Endothelial cell of umbilical vein (primary cell): ENCODE results near the gene CTIF. TPM values are rescaled to one million over a fixed set of nuclear protein-coding genes. Genes with fewer than 3 reads are reported as not detected.

Source experiments
- BruUV-seq: library from RNA; stranded (reverse); fragments of 400-500 nt; replicated peaks from 2 replicates; lab custom pipeline; 2021; lab: Mats Ljungman, UMichigan
- CTCF ChIA-PET: fragments of 300-600, 350-600 bp; sonication (Branson Sonifier 250); formaldehyde crosslinking; loops from one replicate; lab custom pipeline; 2021; ENCODE audit warnings: antibody characterized with exemption, inconsistent platforms; lab: Charles Lee
- POLR2A ChIA-PET: fragments of 300-600, 350-600 bp; sonication (Branson Sonifier 250); formaldehyde crosslinking; loops from one replicate; lab custom pipeline; 2021; ENCODE audit warnings: antibody characterized with exemption, inconsistent platforms; lab: Charles Lee
- DNase-seq: peaks from one replicate; pipeline ENCODE4 v3.0.0-alpha.2; 2011; ENCODE audit warnings: low read depth, low spot score
- FAIRE-seq: peaks from 2 replicates; lab custom pipeline; 2011; peaks lifted over from hg19 to GRCh38; lab: Jason Lieb, UNC
- H2AFZ ChIP-seq: 2 replicates; pipeline ENCODE4 v1.6.0; 2012; ENCODE audit warnings: low read depth, low read length, control low read depth, inconsistent platforms
- H3K27ac ChIP-seq: 2 replicates; pipeline ENCODE4 v1.5.1; 2011; ENCODE audit warnings: low read depth, mild to moderate bottlenecking, control low read depth, low read length, moderate library complexity; ENCODE audit not compliant: insufficient read depth
- H3K27me3 ChIP-seq, 2 experiments: 2 replicates each; pipeline versions ENCODE4 v1.6.0 to v1.6.1; 2011; ENCODE audit warnings: low read length in 2 of 2, mixed read lengths in 1 of 2; ENCODE audit not compliant: control insufficient read depth in 2 of 2, insufficient read depth in 2 of 2
- H3K36me3 ChIP-seq, 2 experiments: 2 replicates in 1 of 2; 3 replicates in 1 of 2; pipeline ENCODE4 v1.5.1; 2011; ENCODE audit warnings: low read length in 2 of 2, mild to moderate bottlenecking in 1 of 2, moderate library complexity in 1 of 2; ENCODE audit not compliant: control insufficient read depth in 2 of 2, insufficient read depth in 2 of 2; ENCODE audit errors: extremely low read depth in 1 of 2
- H3K4me1 ChIP-seq: 3 replicates; pipeline ENCODE4 v1.5.1; 2011; ENCODE audit warnings: mild to moderate bottlenecking, low read length; ENCODE audit not compliant: control insufficient read depth, insufficient read depth; ENCODE audit errors: extremely low read depth
- H3K4me2 ChIP-seq: 2 replicates; pipeline ENCODE4 v1.6.1; 2011; ENCODE audit warnings: low read length, control low read depth, mixed read lengths; ENCODE audit not compliant: insufficient read depth
- H3K4me3 ChIP-seq, 3 experiments: fragments of 200-600 bp in 1 of 3; sonication (generic), shearing (Covaris generic) in 1 of 3; replicated peaks in 1 of 3; 2 replicates each; pipeline ENCODE4 v1.5.1; 2011 to 2016; ENCODE audit warnings: control low read depth in 3 of 3, low read length in 3 of 3, mild to moderate bottlenecking in 2 of 3, inconsistent platforms in 1 of 3, low read depth in 1 of 3, moderate library complexity in 1 of 3; ENCODE audit not compliant: insufficient read depth in 1 of 3
- H3K79me2 ChIP-seq: 2 replicates; pipeline ENCODE4 v1.6.0; 2012; ENCODE audit warnings: low read length, inconsistent platforms; ENCODE audit not compliant: control insufficient read depth, insufficient read depth
- H3K9ac ChIP-seq: replicated peaks from 2 replicates; pipeline ENCODE3; 2011; ENCODE audit warnings: low read length, control low read depth; ENCODE audit not compliant: insufficient read depth; ENCODE audit errors: extremely low read depth
- H3K9me1 ChIP-seq: replicated peaks from 3 replicates; pipeline ENCODE4 v1.6.0; 2011; ENCODE audit warnings: mild to moderate bottlenecking, low read length; ENCODE audit not compliant: control insufficient read depth, insufficient read depth; ENCODE audit errors: extremely low read depth
- H3K9me3 ChIP-seq: replicated peaks from 2 replicates; pipeline ENCODE4 v1.5.1; 2012; ENCODE audit warnings: low read length, inconsistent platforms; ENCODE audit not compliant: control insufficient read depth, insufficient read depth
- H4K20me1 ChIP-seq: replicated peaks from 2 replicates; pipeline ENCODE3; 2011; ENCODE audit warnings: mild to moderate bottlenecking, low read length; ENCODE audit not compliant: control insufficient read depth, insufficient read depth; ENCODE audit errors: extremely low read depth
- CTCF ChIP-seq, 2 donors: IDR thresholded peaks; 1 replicate in 1 of 2; 2 replicates in 1 of 2; pipeline ENCODE4 v1.5.1; 2011; ENCODE audit warnings: low read length in 2 of 2, mild to moderate bottlenecking in 2 of 2, moderate library complexity in 2 of 2, control low read depth in 1 of 2, inconsistent platforms in 1 of 2, low read depth in 1 of 2; ENCODE audit not compliant: insufficient read depth in 1 of 2; ENCODE audit errors: extremely low read depth in 1 of 2
- EZH2 ChIP-seq: IDR thresholded peaks from 2 replicates; pipeline ENCODE4 v1.6.1; 2012; ENCODE audit warnings: borderline replicate concordance, low read depth, mild to moderate bottlenecking, moderate library complexity, low read length, inconsistent platforms; ENCODE audit not compliant: severe bottlenecking
- FOS ChIP-seq: IDR thresholded peaks from 2 replicates; pipeline ENCODE4 v1.6.1; 2011; ENCODE audit warnings: mild to moderate bottlenecking, low read length, moderate library complexity, borderline replicate concordance; ENCODE audit not compliant: insufficient read depth
- GATA2 ChIP-seq: IDR thresholded peaks from 2 replicates; pipeline ENCODE4 v1.7.0; 2011; ENCODE audit warnings: low read depth, mild to moderate bottlenecking, moderate library complexity, mixed read lengths, low read length; ENCODE audit not compliant: insufficient read length, insufficient read depth
- JUN ChIP-seq: IDR thresholded peaks from 2 replicates; pipeline ENCODE4 v1.6.1; 2011; ENCODE audit warnings: borderline replicate concordance, low read depth; ENCODE audit not compliant: insufficient read length, insufficient read depth
- MAX ChIP-seq: IDR thresholded peaks from 2 replicates; pipeline ENCODE4 v1.6.1; 2011; ENCODE audit not compliant: insufficient read depth, insufficient read length
- MYC ChIP-seq: IDR thresholded peaks from one replicate; pipeline ENCODE4 v1.6.1; 2011; ENCODE audit warnings: mild to moderate bottlenecking, low read depth, low read length
- POLR2A ChIP-seq: IDR thresholded peaks from 2 replicates; pipeline ENCODE4 v1.6.1; 2012; ENCODE audit warnings: low read depth, mild to moderate bottlenecking, control low read depth, low read length
- POLR2AphosphoS5 ChIP-seq: IDR thresholded peaks from 2 replicates; pipeline ENCODE4 v1.6.1; 2012; ENCODE audit warnings: low read depth, mild to moderate bottlenecking, control low read depth, low read length, moderate library complexity; ENCODE audit not compliant: insufficient read depth
- dilution Hi-C: fragments of 300-500 bp; cut with MboI; formaldehyde crosslinking; loops from one replicate; pipeline ENCODE4 v1.15.0; 2019; ENCODE audit warnings: low sequenced_read_pairs; ENCODE audit not compliant: extremely low pct_ligation_motif_present
- intact Hi-C: fragments of 100-400 bp; cut with micrococcal nuclease; formaldehyde crosslinking; loops from one replicate; pipeline ENCODE4 v1.10.0; 2022
- polyA plus RNA-seq, 4 experiments: library from polyadenylated mRNA; depleted of rRNA in 3 of 4; stranded (reverse) in 3 of 4; unstranded in 1 of 4; fragments of >200 nt; gene quantifications; 2 replicates each; pipeline versions ENCODE4 v1.2.1 to v1.2.3, GENCODE V29; 2011 to 2012; ENCODE audit warnings: missing spikeins in 1 of 4
- total RNA-seq: library from RNA; stranded (reverse); gene quantifications from 2 replicates; pipeline ENCODE4 v1.2.3, GENCODE V29; 2021

The CTIF gene
- total and polyA plus RNA-seq, 2 donors (not counting 3 experiments of a cell fraction or from before 2014, with no cell fraction given) = 20.9 to 57.7 TPM

GRCh38 chr18:48740068-48740440 is 201.2 kb downstream of the CTIF start:
- dilution Hi-C loops (no loop called here), intact Hi-C loops (no loop called here)
- Histone ChIP-seq H3K79me2 (no peaks in the 10 kb centered on the region), H3K36me3 (no peaks in the 10 kb centered on the region), H4K20me1 (no peaks in the 10 kb centered on the region), H3K4me2 (no peak overlapping the region), H2AFZ (no peak overlapping the region), H3K27ac (no peak overlapping the region), H3K4me3 (no peak overlapping the region), H3K9ac (no peak overlapping the region), H3K9me3 (no peaks in the 10 kb centered on the region), H3K9me1 (no peaks in the 10 kb centered on the region), H3K27me3 (no peaks in the 10 kb centered on the region), H3K4me1 (peaks cover 6% of the 10 kb centered on the region)
- TF ChIP-seq POLR2A = no peak
- no peak for TF ChIP-seq JUN
- no peak for TF ChIP-seq CTCF (IDR thresholded peaks at IDR 0.05; ENCODE audit: extremely low read depth in 1 of 2, insufficient read depth in 1 of 2, low read depth in 1 of 2, low read length in 2 of 2)
- TF ChIP-seq GATA2 = no peak
- TF ChIP-seq EZH2 = no peak
- no peak for TF ChIP-seq FOS
- no peak for TF ChIP-seq MAX
- TF ChIP-seq MYC = no peak
- no peak for TF ChIP-seq POLR2AphosphoS5
- FAIRE-seq (no peak), DNase-seq (no peak)
- CTCF ChIA-PET = no interaction called here
- BruUV-seq = no TSS peak
- POLR2A ChIA-PET = no interaction called here
